Suprapubic skin (tissue), 4 donors: ENCODE results near the gene KLHL14.
A peak's percentile ranks its signal among the peaks of the same experiment; 100 is the strongest.

Experiments used
- CTCF ChIP-seq, 2 donors: fragments of 200-600 bp in 1 of 2; fragments of 450-650 bp in 1 of 2; sonication (generic) in 1 of 2; IDR thresholded peaks; one replicate each; pipeline ENCODE4 v1.5.1; 2016 to 2019; ENCODE audit warnings: antibody characterized with exemption in 2 of 2, mild to moderate bottlenecking in 1 of 2, moderate library complexity in 1 of 2
- EP300 ChIP-seq: sonication (generic); formaldehyde crosslinking; IDR thresholded peaks from one replicate; pipeline ENCODE4 v1.6.1; 2017; ENCODE audit warnings: antibody characterized with exemption
- POLR2A ChIP-seq, 2 donors: fragments of 450-650 bp; IDR thresholded peaks; one replicate each; pipeline ENCODE4 v1.6.1; 2017; ENCODE audit warnings: antibody characterized with exemption in 2 of 2, mild to moderate bottlenecking in 2 of 2, moderate library complexity in 2 of 2
- POLR2AphosphoS5 ChIP-seq, 3 donors: sonication (generic); formaldehyde crosslinking; IDR thresholded peaks; one replicate each; pipeline ENCODE4 v1.6.1; 2017; ENCODE audit warnings: antibody characterized with exemption in 3 of 3

- TF ChIP-seq POLR2A (IDR thresholded peaks at IDR 0.05) (no peak), CTCF (IDR thresholded peaks at IDR 0.05) (peak in 1 of 2 donors; percentile 54), POLR2AphosphoS5 (IDR thresholded peaks at IDR 0.05) (no peak), EP300 (no peak)
Observed at GRCh38 chr18:32714571-32715148, 58.2 kb downstream of the KLHL14 start.
